Measurements from ENCODE around the gene TMEM40.

The TMEM40 gene, protein sequence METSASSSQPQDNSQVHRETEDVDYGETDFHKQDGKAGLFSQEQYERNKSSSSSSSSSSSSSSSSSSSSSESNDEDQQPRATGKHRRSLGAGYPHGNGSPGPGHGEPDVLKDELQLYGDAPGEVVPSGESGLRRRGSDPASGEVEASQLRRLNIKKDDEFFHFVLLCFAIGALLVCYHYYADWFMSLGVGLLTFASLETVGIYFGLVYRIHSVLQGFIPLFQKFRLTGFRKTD

DNA sequence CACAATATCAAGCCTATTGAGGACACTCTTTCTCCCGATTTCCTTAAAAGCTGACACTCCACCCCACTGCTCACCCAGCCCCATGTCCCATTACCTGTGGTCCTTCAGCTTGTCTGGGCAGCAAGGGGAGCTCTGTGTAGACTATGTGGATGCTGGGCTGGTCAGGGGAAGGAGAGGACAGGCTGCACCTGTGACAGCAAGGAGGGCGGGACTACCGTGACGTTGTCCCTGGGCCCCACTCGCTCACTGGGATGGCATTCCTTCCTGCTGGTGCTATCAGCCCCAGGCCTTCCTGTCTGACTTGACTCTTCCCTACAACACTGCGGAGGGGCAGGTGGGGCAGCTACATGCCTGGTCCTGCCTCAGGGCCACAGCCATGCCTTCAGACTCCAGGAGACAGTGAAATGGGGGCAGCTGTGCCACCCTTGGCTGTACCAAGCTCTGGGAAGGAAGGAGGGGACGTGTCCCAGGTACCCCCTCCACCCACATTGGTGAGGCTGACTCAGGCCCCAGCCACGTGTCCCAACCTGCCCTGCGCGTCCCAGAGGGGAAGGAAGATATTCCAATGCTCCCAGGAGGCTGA, at the start of gene TMEM40:
Gene TMEM40, minus strand, starts transcription at position 163 of the 583 bp plus-strand sequence. CDS start 9,427 bp downstream, outside the sequence.
- no peak within 1 kb of the TSS for H2AFZ ChIP-seq (ENCODE audit: low read depth, low read length)
- H3K27ac ChIP-seq (ENCODE audit: low read length): no peak within 1 kb of the TSS
- no peak for DNase-seq
- no peaks in the 10 kb centered on the region for H4K20me1 ChIP-seq (ENCODE audit: insufficient read depth, low read length)
- TF ChIP-seq EZH2 (IDR thresholded peaks at IDR 0.05; ENCODE audit: borderline replicate concordance, low read depth, low read length, severe bottlenecking): no peak
- TF ChIP-seq, protein P1, sequence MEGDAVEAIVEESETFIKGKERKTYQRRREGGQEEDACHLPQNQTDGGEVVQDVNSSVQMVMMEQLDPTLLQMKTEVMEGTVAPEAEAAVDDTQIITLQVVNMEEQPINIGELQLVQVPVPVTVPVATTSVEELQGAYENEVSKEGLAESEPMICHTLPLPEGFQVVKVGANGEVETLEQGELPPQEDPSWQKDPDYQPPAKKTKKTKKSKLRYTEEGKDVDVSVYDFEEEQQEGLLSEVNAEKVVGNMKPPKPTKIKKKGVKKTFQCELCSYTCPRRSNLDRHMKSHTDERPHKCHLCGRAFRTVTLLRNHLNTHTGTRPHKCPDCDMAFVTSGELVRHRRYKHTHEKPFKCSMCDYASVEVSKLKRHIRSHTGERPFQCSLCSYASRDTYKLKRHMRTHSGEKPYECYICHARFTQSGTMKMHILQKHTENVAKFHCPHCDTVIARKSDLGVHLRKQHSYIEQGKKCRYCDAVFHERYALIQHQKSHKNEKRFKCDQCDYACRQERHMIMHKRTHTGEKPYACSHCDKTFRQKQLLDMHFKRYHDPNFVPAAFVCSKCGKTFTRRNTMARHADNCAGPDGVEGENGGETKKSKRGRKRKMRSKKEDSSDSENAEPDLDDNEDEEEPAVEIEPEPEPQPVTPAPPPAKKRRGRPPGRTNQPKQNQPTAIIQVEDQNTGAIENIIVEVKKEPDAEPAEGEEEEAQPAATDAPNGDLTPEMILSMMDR (IDR thresholded peaks at IDR 0.05; ENCODE audit: borderline replicate concordance, extremely low read depth, low read length, poor library complexity, severe bottlenecking): no peak
- no peaks in the 10 kb centered on the region for H3K36me3 ChIP-seq (ENCODE audit: insufficient read depth, low read length)
- H3K27me3 ChIP-seq (ENCODE audit: insufficient read depth, low read length, poor library complexity): no peaks in the 10 kb centered on the region
- no peak within 1 kb of the TSS for H3K4me2 ChIP-seq (ENCODE audit: insufficient read depth, low read length)
- no peak within 1 kb of the TSS for H3K4me3 ChIP-seq (ENCODE audit: low read depth in 1 of 2, low read length in 2 of 2)
- H3K79me2 ChIP-seq (ENCODE audit: insufficient read depth, low read length): no peaks in the 10 kb centered on the region
- no peaks in the 10 kb centered on the region for H3K9me3 ChIP-seq (ENCODE audit: insufficient read depth, low read length, severe bottlenecking)
- no peaks in the 10 kb centered on the region for H3K4me1 ChIP-seq (ENCODE audit: insufficient read depth, low read length)
- no peak within 1 kb of the TSS for H3K9ac ChIP-seq (ENCODE audit: low read depth, low read length)
- no peak; the same call in 2 of the 3 replicates for ATAC-seq (ENCODE audit: insufficient read depth, low read depth)

DNA sequence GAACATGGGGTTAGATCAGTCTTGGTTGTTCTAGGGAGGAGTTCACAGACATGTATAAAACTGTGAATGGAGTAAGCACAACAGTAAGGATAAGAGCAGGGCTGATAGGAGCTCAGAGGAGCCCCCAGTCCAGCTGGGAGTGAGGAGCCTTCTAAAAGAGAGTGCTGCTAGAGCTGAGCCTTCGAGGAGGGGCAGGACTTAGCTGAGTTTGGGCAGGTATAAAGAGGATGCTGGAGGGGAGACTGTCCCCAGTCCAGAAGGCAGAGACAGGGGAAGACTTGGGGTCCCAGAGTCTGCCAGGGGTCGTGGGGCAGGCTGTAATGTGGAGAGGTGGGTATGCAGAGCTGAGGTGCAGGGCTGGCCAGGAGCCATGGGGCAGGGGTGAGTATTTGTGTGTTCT, 49.5 kb upstream of the TMEM40 start:
- Histone ChIP-seq H3K4me1 (ENCODE audit: insufficient read depth, low read length) (no peaks in the 10 kb centered on the region), H3K9ac (ENCODE audit: low read depth, low read length) (no peak overlapping the region), H3K36me3 (ENCODE audit: insufficient read depth, low read length) (peaks cover 24% of the 10 kb centered on the region), H3K79me2 (ENCODE audit: insufficient read depth, low read length) (no peaks in the 10 kb centered on the region), H3K4me3 (ENCODE audit: low read depth in 1 of 2, low read length in 2 of 2) (no peak overlapping the region), H3K9me3 (ENCODE audit: insufficient read depth, low read length, severe bottlenecking) (no peaks in the 10 kb centered on the region), H3K4me2 (ENCODE audit: insufficient read depth, low read length) (no peak overlapping the region), H3K27me3 (ENCODE audit: insufficient read depth, low read length, poor library complexity) (no peaks in the 10 kb centered on the region), H4K20me1 (ENCODE audit: insufficient read depth, low read length) (no peaks in the 10 kb centered on the region), H2AFZ (ENCODE audit: low read depth, low read length) (no peak overlapping the region), H3K27ac (ENCODE audit: low read length) (no peak overlapping the region)
- ATAC-seq (ENCODE audit: insufficient read depth, low read depth) (no peak), DNase-seq (no peak)
- TF ChIP-seq, protein P1 (IDR thresholded peaks at IDR 0.05; ENCODE audit: borderline replicate concordance, extremely low read depth, low read length, poor library complexity, severe bottlenecking): no peak
- TF ChIP-seq EZH2 (IDR thresholded peaks at IDR 0.05; ENCODE audit: borderline replicate concordance, low read depth, low read length, severe bottlenecking): no peak

DNA sequence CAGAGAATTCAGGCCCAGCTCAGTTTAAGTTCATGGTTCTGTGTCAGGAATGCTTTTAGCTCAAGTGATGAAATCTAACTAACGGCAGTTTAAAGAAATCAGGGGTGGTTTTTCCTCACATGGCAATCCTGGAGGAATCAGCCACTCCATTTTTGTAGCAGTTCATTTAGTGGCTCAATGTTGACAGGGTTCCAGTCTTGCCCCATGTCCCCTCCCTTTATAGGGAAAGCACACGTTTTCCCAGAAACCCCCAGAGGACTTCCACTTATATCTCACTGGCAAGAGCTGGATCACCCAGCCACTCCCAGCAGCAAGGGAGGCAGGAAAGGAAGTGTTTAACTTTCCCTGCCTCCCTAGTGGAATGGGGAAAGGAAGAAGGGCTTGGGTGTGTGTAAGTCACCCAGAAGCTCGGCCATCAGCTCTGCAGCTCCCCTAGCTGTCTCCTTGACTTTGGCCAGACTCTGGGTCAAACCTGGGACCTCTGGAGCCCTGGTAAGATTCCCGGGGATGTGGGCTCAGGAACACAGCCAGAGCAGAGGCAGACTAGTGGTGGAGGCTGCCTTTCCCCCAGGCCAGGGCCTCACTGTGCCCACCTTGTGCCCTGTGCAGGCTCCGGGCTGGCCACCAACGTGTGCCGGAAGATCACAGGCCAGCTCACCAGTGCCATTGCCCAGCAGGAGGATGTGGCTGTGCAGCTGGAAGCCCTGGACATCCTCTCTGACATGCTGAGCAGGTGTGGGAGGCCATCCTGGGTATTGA, 48.7 kb upstream of the TMEM40 start:
- no peaks in the 10 kb centered on the region for H4K20me1 ChIP-seq (ENCODE audit: insufficient read depth, low read length)
- no peak overlapping the region for H3K4me3 ChIP-seq (ENCODE audit: low read depth in 1 of 2, low read length in 2 of 2)
- no peaks in the 10 kb centered on the region for H3K9me3 ChIP-seq (ENCODE audit: insufficient read depth, low read length, severe bottlenecking)
- peaks cover 20% of the 10 kb centered on the region for H3K36me3 ChIP-seq (ENCODE audit: insufficient read depth, low read length)
- H3K27ac ChIP-seq (ENCODE audit: low read length): no peak overlapping the region
- no peak overlapping the region for H3K4me2 ChIP-seq (ENCODE audit: insufficient read depth, low read length)
- DNase-seq (no peak), ATAC-seq (ENCODE audit: insufficient read depth, low read depth) (no peak)
- H3K4me1 ChIP-seq (ENCODE audit: insufficient read depth, low read length): no peaks in the 10 kb centered on the region
- no peak overlapping the region for H3K9ac ChIP-seq (ENCODE audit: low read depth, low read length)
- H3K79me2 ChIP-seq (ENCODE audit: insufficient read depth, low read length): no peaks in the 10 kb centered on the region
- TF ChIP-seq EZH2 (IDR thresholded peaks at IDR 0.05; ENCODE audit: borderline replicate concordance, low read depth, low read length, severe bottlenecking): no peak
- TF ChIP-seq, protein P1 (IDR thresholded peaks at IDR 0.05; ENCODE audit: borderline replicate concordance, extremely low read depth, low read length, poor library complexity, severe bottlenecking): no peak
- no peak overlapping the region for H2AFZ ChIP-seq (ENCODE audit: low read depth, low read length)
- no peaks in the 10 kb centered on the region for H3K27me3 ChIP-seq (ENCODE audit: insufficient read depth, low read length, poor library complexity)
